Neural crest cell (in vitro differentiated cells): Measurements from ENCODE around the gene PRKN. TPM values are rescaled to one million over a fixed set of nuclear protein-coding genes. Genes with fewer than 3 reads are reported as not detected.

Experiments
- DNase-seq: peaks from one replicate; pipeline ENCODE4 v3.0.0; 2021; ENCODE audit warnings: low read depth, mixed read lengths, low spot score
- H3K27ac Mint-ChIP-seq: one replicate; pipeline ENCODE4 v1.8.0; 2021; ENCODE audit warnings: mild to moderate bottlenecking, mixed read lengths; ENCODE audit not compliant: unreplicated experiment
- H3K27me3 Mint-ChIP-seq: 2 replicates; pipeline ENCODE4 v1.8.0; 2021; ENCODE audit warnings: low read depth, mild to moderate bottlenecking, mixed read lengths
- H3K36me3 Mint-ChIP-seq: 2 replicates; pipeline ENCODE4 v1.8.0; 2021; ENCODE audit warnings: low read depth, mild to moderate bottlenecking, mixed read lengths
- H3K4me1 Mint-ChIP-seq: 2 replicates; pipeline ENCODE4 v1.8.0; 2021; ENCODE audit warnings: mixed read lengths
- H3K4me3 Mint-ChIP-seq: one replicate; pipeline ENCODE4 v1.8.0; 2021; ENCODE audit warnings: mild to moderate bottlenecking, mixed read lengths
- H3K9me3 Mint-ChIP-seq: 2 replicates; pipeline ENCODE4 v1.8.0; 2021; ENCODE audit warnings: mixed read lengths
- total RNA-seq: library from RNA; stranded (reverse); gene quantifications from 2 replicates; pipeline ENCODE4 v1.2.1, GENCODE V29; 2021
- TF ChIP-seq, protein P1 (sequence below): fragments of 200-600 bp; sonication (generic); conservative IDR thresholded peaks from 2 replicates; pipeline ENCODE4 v1.5.0; 2021; ENCODE audit warnings: antibody characterized with exemption, mild to moderate bottlenecking

PRKN gene
- total RNA-seq, 1 donor from 2014 or later: 3.2 TPM

DNA sequence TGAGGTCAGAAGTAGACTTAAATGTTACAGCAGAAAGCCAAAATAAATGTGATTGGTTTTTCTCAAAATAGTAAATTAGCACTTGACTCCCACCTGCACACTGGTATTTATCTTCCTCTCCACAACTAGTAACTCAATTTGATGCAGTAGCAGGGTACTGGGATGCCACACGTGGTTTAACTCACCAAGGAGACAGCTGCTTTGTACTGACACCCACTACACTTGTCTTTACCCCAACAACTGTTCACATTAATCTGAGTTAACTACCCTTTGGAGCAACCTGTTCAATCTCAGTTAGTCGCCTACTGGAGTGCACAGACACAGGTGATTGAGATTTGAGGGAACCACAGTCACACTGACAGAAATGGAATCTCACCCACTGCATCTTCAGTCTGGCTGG lies 242.1 kb downstream of the PRKN start:
- no peak for DNase-seq
- Mint-ChIP-seq H3K27me3 (peaks cover 26% of the 10 kb centered on the region), H3K36me3 (no peaks in the 10 kb centered on the region), H3K9me3 (no peaks in the 10 kb centered on the region), H3K4me1 (peaks cover 12% of the 10 kb centered on the region), H3K27ac (no peak overlapping the region), H3K4me3 (no peak overlapping the region)
- TF ChIP-seq, protein P1, sequence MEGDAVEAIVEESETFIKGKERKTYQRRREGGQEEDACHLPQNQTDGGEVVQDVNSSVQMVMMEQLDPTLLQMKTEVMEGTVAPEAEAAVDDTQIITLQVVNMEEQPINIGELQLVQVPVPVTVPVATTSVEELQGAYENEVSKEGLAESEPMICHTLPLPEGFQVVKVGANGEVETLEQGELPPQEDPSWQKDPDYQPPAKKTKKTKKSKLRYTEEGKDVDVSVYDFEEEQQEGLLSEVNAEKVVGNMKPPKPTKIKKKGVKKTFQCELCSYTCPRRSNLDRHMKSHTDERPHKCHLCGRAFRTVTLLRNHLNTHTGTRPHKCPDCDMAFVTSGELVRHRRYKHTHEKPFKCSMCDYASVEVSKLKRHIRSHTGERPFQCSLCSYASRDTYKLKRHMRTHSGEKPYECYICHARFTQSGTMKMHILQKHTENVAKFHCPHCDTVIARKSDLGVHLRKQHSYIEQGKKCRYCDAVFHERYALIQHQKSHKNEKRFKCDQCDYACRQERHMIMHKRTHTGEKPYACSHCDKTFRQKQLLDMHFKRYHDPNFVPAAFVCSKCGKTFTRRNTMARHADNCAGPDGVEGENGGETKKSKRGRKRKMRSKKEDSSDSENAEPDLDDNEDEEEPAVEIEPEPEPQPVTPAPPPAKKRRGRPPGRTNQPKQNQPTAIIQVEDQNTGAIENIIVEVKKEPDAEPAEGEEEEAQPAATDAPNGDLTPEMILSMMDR: no peak

DNA sequence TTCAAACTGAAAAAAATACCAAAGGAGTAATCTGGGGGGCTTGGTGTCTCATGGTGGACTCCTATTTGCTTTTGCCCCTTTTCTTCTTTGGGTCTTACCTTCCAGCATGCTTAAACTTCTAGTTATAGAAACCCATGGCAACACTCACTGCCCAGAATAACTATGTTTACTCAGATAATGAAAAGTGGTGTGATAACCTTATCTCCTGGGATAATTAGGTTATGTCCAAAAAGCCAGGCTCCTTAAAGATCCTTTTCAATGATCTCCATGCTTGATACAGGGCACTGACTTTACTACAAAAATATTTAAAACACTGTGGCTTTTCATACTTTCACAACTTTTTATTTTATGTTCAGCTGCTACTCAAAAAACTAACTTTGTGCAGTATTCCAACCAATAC lies 245.6 kb downstream of the PRKN start:
- DNase-seq: no peak
- no peak overlapping the region for H3K27ac Mint-ChIP-seq
- H3K4me3 Mint-ChIP-seq: no peak overlapping the region
- no peaks in the 10 kb centered on the region for H3K9me3 Mint-ChIP-seq
- TF ChIP-seq, protein P1: no peak
- no peaks in the 10 kb centered on the region for H3K36me3 Mint-ChIP-seq
- H3K27me3 Mint-ChIP-seq: peaks cover 47% of the 10 kb centered on the region
- no peaks in the 10 kb centered on the region for H3K4me1 Mint-ChIP-seq

DNA sequence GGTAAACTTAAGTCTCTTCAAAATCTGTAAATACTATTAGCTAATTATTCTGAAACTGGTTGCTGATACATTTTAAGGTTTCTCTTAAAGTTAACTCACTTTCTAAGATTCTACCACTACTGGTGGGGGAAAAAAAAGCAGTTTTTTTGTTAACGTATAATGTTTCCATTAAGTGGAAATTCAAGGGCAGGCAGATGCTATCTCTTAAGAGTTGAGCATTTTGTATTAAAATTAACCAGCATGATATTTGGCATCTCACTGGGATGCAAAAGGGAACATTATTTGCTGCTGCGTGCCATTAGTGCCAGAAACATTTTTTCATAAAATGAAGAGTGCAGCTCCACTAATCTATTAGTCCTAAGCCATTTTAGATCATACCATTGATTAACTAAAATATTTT lies 246.2 kb downstream of the PRKN start:
- Mint-ChIP-seq H3K27ac (no peak overlapping the region), H3K27me3 (peaks cover 53% of the 10 kb centered on the region), H3K9me3 (no peaks in the 10 kb centered on the region), H3K4me3 (no peak overlapping the region), H3K36me3 (no peaks in the 10 kb centered on the region), H3K4me1 (no peaks in the 10 kb centered on the region)
- TF ChIP-seq, protein P1: no peak
- no peak for DNase-seq

DNA sequence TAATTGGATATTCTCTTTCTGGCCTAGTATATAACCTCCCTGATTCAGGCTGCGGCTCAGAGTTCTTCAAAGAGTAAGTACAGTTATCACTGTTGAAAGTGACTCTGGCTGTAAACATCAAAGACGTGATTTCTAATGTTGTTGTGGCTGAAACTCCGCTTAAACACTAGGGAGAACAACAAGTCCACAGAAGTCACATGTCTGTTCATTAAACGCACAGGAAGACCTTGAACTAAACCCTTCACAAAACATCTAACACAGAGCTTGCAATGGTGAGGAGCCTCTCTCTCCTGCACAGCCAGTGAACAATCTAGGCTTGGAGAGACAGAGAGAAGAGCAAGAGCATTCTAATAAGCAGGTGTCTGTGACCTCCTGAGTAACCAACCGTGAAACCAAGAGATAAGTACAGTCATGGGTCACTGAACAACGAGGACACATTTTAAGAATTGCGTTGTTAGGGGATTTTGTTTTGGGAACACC lies 249.3 kb downstream of the PRKN start:
- no peak for DNase-seq
- peaks cover 45% of the 10 kb centered on the region for H3K27me3 Mint-ChIP-seq
- H3K36me3 Mint-ChIP-seq: no peaks in the 10 kb centered on the region
- TF ChIP-seq, protein P1: no peak
- no peaks in the 10 kb centered on the region for H3K4me1 Mint-ChIP-seq
- H3K9me3 Mint-ChIP-seq: no peaks in the 10 kb centered on the region
- no peak overlapping the region for H3K27ac Mint-ChIP-seq
- H3K4me3 Mint-ChIP-seq: no peak overlapping the region

DNA sequence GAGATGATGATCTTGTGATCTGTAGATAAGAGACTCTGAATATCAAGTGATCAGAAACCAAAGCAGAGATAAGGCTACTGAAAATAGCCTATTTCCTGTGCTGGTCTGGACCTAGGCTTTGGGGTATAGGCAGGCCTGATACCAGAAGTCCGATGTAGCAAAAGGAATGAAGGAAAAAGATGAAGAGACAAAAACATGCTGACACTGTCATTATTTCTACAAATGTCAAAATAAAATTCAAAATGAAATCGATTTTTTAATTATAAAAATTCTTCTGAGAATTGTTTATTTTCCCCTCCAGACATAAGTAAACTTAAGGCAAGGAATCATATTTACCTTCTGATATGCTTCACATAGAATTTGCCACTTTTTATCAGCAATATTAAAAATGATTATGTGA lies 252.8 kb downstream of the PRKN start:
- DNase-seq: no peak
- Mint-ChIP-seq H3K27ac (peak overlapping the region; percentile 66), H3K4me3 (no peak overlapping the region), H3K4me1 (no peaks in the 10 kb centered on the region), H3K36me3 (no peaks in the 10 kb centered on the region), H3K27me3 (peaks cover 24% of the 10 kb centered on the region), H3K9me3 (no peaks in the 10 kb centered on the region)
- TF ChIP-seq, protein P1: no peak

DNA sequence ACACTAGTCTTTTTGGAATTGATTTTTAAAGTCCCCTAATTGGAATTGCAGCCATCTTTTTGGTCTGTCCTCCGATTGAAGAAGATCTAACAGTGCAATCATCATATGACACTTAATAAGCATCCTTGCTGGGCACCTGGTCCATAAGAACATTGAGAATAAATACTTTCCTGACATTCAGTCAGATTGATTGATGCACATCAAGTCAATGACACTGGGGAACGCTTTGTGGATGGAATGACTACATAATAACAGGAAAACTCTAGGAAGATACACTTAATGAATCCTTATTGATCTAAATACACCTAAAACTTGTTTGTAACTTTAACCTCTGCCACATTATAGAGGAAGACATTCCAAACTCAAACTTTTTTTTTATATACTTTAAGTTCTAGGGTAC lies 255.7 kb downstream of the PRKN start:
- H3K36me3 Mint-ChIP-seq: no peaks in the 10 kb centered on the region
- H3K27me3 Mint-ChIP-seq: peaks cover 6% of the 10 kb centered on the region
- no peak overlapping the region for H3K27ac Mint-ChIP-seq
- no peaks in the 10 kb centered on the region for H3K9me3 Mint-ChIP-seq
- no peak overlapping the region for H3K4me3 Mint-ChIP-seq
- TF ChIP-seq, protein P1: no peak
- DNase-seq: no peak
- H3K4me1 Mint-ChIP-seq: no peaks in the 10 kb centered on the region
